IPS-20b (cell line): ENCODE data around the gene ADORA1.

ENCODE experiments used
- H3K27ac ChIP-seq: one replicate; pipeline ENCODE4 v1.5.1; 2013; ENCODE audit warnings: low read length
- H3K27me3 ChIP-seq: 2 replicates; pipeline ENCODE4 v1.6.1; 2013; ENCODE audit warnings: mild to moderate bottlenecking, low read length, inconsistent platforms; ENCODE audit not compliant: insufficient read depth
- H3K36me3 ChIP-seq: 2 replicates; pipeline ENCODE4 v1.6.1; 2013; ENCODE audit warnings: low read depth, mild to moderate bottlenecking, inconsistent platforms, low read length, moderate library complexity; ENCODE audit not compliant: insufficient read depth
- H3K4me1 ChIP-seq: 2 replicates; pipeline ENCODE4 v1.6.1; 2013; ENCODE audit warnings: mild to moderate bottlenecking, control low read depth, inconsistent platforms, low read length, moderate library complexity; ENCODE audit not compliant: insufficient read depth
- H3K4me3 ChIP-seq: 2 replicates; pipeline ENCODE4 v1.5.1; 2013; ENCODE audit warnings: mild to moderate bottlenecking, low read length, inconsistent platforms
- H3K9ac ChIP-seq: 2 replicates; pipeline ENCODE4 v1.6.1; 2013; ENCODE audit warnings: low read depth, mild to moderate bottlenecking, inconsistent platforms, low read length, moderate library complexity
- H3K9me3 ChIP-seq: 2 replicates; pipeline ENCODE4 v1.6.1; 2013; ENCODE audit warnings: mild to moderate bottlenecking, low read depth, low read length, inconsistent platforms; ENCODE audit not compliant: insufficient read depth

Gene ADORA1

GRCh38 chr1:203086992-203087763, 40.3 kb upstream of the ADORA1 start:
- H3K9me3 ChIP-seq, result no peaks in the 10 kb centered on the region
- no peaks in the 10 kb centered on the region for H3K27me3 ChIP-seq

GRCh38 chr1:203088441-203088840, 39.1 kb upstream of the ADORA1 start:
- H3K4me1 ChIP-seq, result peaks cover 4% of the 10 kb centered on the region; the same call in 1 of the 2 replicates
- H3K4me3 ChIP-seq, result no peak overlapping the region
- H3K27ac ChIP-seq, result no peak overlapping the region
- no peaks in the 10 kb centered on the region for H3K36me3 ChIP-seq
- no peaks in the 10 kb centered on the region for H3K27me3 ChIP-seq
- no peaks in the 10 kb centered on the region for H3K9me3 ChIP-seq
- no peak overlapping the region for H3K9ac ChIP-seq

More at GRCh38 chr1:203086992-203087763, 40.3 kb upstream of the ADORA1 start:
- peaks cover 4% of the 10 kb centered on the region; the same call in 1 of the 2 replicates for H3K4me1 ChIP-seq
- no peak overlapping the region for H3K27ac ChIP-seq
- no peaks in the 10 kb centered on the region for H3K36me3 ChIP-seq
- H3K4me3 ChIP-seq, result no peak overlapping the region
- no peak overlapping the region for H3K9ac ChIP-seq

GRCh38 chr1:203089001-203089650, 38.4 kb upstream of the ADORA1 start:
- Histone ChIP-seq H3K9ac (no peak overlapping the region), H3K27me3 (no peaks in the 10 kb centered on the region), H3K36me3 (no peaks in the 10 kb centered on the region), H3K9me3 (no peaks in the 10 kb centered on the region; the same call in 1 of the 2 replicates), H3K4me3 (no peak overlapping the region), H3K4me1 (peaks cover 4% of the 10 kb centered on the region; the same call in 1 of the 2 replicates), H3K27ac (no peak overlapping the region)

GRCh38 chr1:203089651-203090045, 37.9 kb upstream of the ADORA1 start:
- Histone ChIP-seq H3K4me1 (peaks cover 4% of the 10 kb centered on the region; the same call in 1 of the 2 replicates), H3K36me3 (no peaks in the 10 kb centered on the region), H3K27me3 (no peaks in the 10 kb centered on the region), H3K4me3 (no peak overlapping the region), H3K27ac (no peak overlapping the region), H3K9ac (no peak overlapping the region), H3K9me3 (peaks cover 4% of the 10 kb centered on the region; the same call in 1 of the 2 replicates)

- Histone ChIP-seq H3K27ac (no peak overlapping the region), H3K9ac (no peak overlapping the region), H3K27me3 (no peaks in the 10 kb centered on the region), H3K4me3 (no peak overlapping the region), H3K36me3 (no peaks in the 10 kb centered on the region), H3K9me3 (peaks cover 14% of the 10 kb centered on the region), H3K4me1 (peaks cover 4% of the 10 kb centered on the region; the same call in 1 of the 2 replicates)
These were observed 36.9 kb upstream of the ADORA1 start for GRCh38 chr1:203090421-203091198.

- no peak overlapping the region for H3K27ac ChIP-seq
- no peaks in the 10 kb centered on the region for H3K27me3 ChIP-seq
- H3K9me3 ChIP-seq, result peaks cover 19% of the 10 kb centered on the region
- H3K4me3 ChIP-seq, result no peak overlapping the region
- H3K36me3 ChIP-seq, result no peaks in the 10 kb centered on the region
- peaks cover 4% of the 10 kb centered on the region; the same call in 1 of the 2 replicates for H3K4me1 ChIP-seq
- no peak overlapping the region for H3K9ac ChIP-seq
These were observed 36.4 kb upstream of the ADORA1 start for GRCh38 chr1:203091199-203091477.

- H3K27me3 ChIP-seq, result no peaks in the 10 kb centered on the region
- H3K36me3 ChIP-seq, result no peaks in the 10 kb centered on the region
- no peak overlapping the region for H3K4me3 ChIP-seq
- no peak overlapping the region for H3K27ac ChIP-seq
- peaks cover 4% of the 10 kb centered on the region; the same call in 1 of the 2 replicates for H3K4me1 ChIP-seq
- no peak overlapping the region for H3K9ac ChIP-seq
- H3K9me3 ChIP-seq, result peaks cover 19% of the 10 kb centered on the region
These were observed 35.7 kb upstream of the ADORA1 start for GRCh38 chr1:203091761-203092330.

GRCh38 chr1:203093754-203094410, 33.6 kb upstream of the ADORA1 start:
- H3K27me3 ChIP-seq, result no peaks in the 10 kb centered on the region
- H3K36me3 ChIP-seq, result no peaks in the 10 kb centered on the region
- H3K9me3 ChIP-seq, result peaks cover 19% of the 10 kb centered on the region

GRCh38 chr1:203095061-203095690, 32.4 kb upstream of the ADORA1 start:
- H3K27ac ChIP-seq, result no peak overlapping the region
- no peak overlapping the region for H3K4me3 ChIP-seq
- no peaks in the 10 kb centered on the region for H3K27me3 ChIP-seq
- no peak overlapping the region for H3K9ac ChIP-seq
- no peaks in the 10 kb centered on the region for H3K4me1 ChIP-seq
- peaks cover 19% of the 10 kb centered on the region for H3K9me3 ChIP-seq
- H3K36me3 ChIP-seq, result no peaks in the 10 kb centered on the region

More at GRCh38 chr1:203093754-203094410, 33.6 kb upstream of the ADORA1 start:
- H3K27ac ChIP-seq, result no peak overlapping the region
- H3K9ac ChIP-seq, result no peak overlapping the region
- no peaks in the 10 kb centered on the region; the same call in 1 of the 2 replicates for H3K4me1 ChIP-seq
- no peak overlapping the region for H3K4me3 ChIP-seq

- no peaks in the 10 kb centered on the region for H3K27me3 ChIP-seq
- H3K9ac ChIP-seq, result no peak overlapping the region
- no peak overlapping the region for H3K27ac ChIP-seq
These were observed 31.0 kb upstream of the ADORA1 start for GRCh38 chr1:203096566-203096965.

GRCh38 chr1:203097001-203097400, 30.5 kb upstream of the ADORA1 start:
- H3K9ac ChIP-seq, result no peak overlapping the region
- H3K4me1 ChIP-seq, result no peaks in the 10 kb centered on the region
- H3K27me3 ChIP-seq, result no peaks in the 10 kb centered on the region
- peaks cover 19% of the 10 kb centered on the region for H3K9me3 ChIP-seq
- no peak overlapping the region for H3K27ac ChIP-seq
- no peaks in the 10 kb centered on the region for H3K36me3 ChIP-seq
- H3K4me3 ChIP-seq, result no peak overlapping the region

More at GRCh38 chr1:203096566-203096965, 31.0 kb upstream of the ADORA1 start:
- Histone ChIP-seq H3K36me3 (no peaks in the 10 kb centered on the region), H3K4me3 (no peak overlapping the region), H3K4me1 (no peaks in the 10 kb centered on the region), H3K9me3 (peaks cover 19% of the 10 kb centered on the region)
